Effector memory CD8-positive, alpha-beta T cell (primary cell): Measurements from ENCODE around the gene LAMB3.

Experiments
- ATAC-seq: fragments of 150-1000 bp; cut with Tn5 transposase; replicated peaks from 2 replicates; pipeline ENCODE4 v1.10.0; 2021; ENCODE audit warnings: mild to moderate bottlenecking, moderate library complexity
- DNase-seq, 3 experiments: peaks; one replicate each; pipeline ENCODE4 v3.0.0; 2021
- H3K27ac Mint-ChIP-seq, 2 donors: one replicate each; pipeline ENCODE4 v1.8.0; 2022; ENCODE audit warnings: mild to moderate bottlenecking in 2 of 2, mixed read lengths in 2 of 2, moderate library complexity in 2 of 2
- H3K27me3 Mint-ChIP-seq, 2 donors: one replicate each; pipeline ENCODE4 v1.8.0; 2022; ENCODE audit warnings: mixed read lengths in 2 of 2
- H3K36me3 Mint-ChIP-seq: one replicate; pipeline ENCODE4 v1.8.0; 2022; ENCODE audit warnings: mild to moderate bottlenecking, moderate library complexity, mixed read lengths; ENCODE audit not compliant: insufficient read depth
- H3K4me1 Mint-ChIP-seq, 2 donors: one replicate each; pipeline ENCODE4 v1.8.0; 2022; ENCODE audit warnings: low read depth in 2 of 2, mixed read lengths in 2 of 2
- H3K4me3 Mint-ChIP-seq, 2 donors: one replicate each; pipeline ENCODE4 v1.8.0; 2022; ENCODE audit warnings: mild to moderate bottlenecking in 2 of 2, mixed read lengths in 2 of 2, moderate library complexity in 2 of 2
- H3K9me3 Mint-ChIP-seq, 2 donors: one replicate each; pipeline ENCODE4 v1.8.0; 2022; ENCODE audit warnings: mixed read lengths in 2 of 2

Gene LAMB3

GRCh38 chr1:209622841-209623829 lies 29.1 kb downstream of the LAMB3 start:
- Mint-ChIP-seq H3K36me3 (no peaks in the 10 kb centered on the region), H3K27ac (no peak overlapping the region), H3K4me1 (peaks cover 3 to 14% of the 10 kb centered on the region in 2 donors), H3K4me3 (no peak overlapping the region), H3K27me3 (peaks cover 0 to 6% of the 10 kb centered on the region in 2 donors), H3K9me3 (no peaks in the 10 kb centered on the region)
- ATAC-seq: no peak
- DNase-seq: no peak

- no peak overlapping the region for H3K4me3 Mint-ChIP-seq
- ATAC-seq: no peak
- peaks cover 0 to 11% of the 10 kb centered on the region in 2 donors for H3K4me1 Mint-ChIP-seq
- H3K27ac Mint-ChIP-seq: no peak overlapping the region
- no peaks in the 10 kb centered on the region for H3K9me3 Mint-ChIP-seq
- H3K36me3 Mint-ChIP-seq: no peaks in the 10 kb centered on the region
- DNase-seq: no peak
- peaks cover 0 to 6% of the 10 kb centered on the region in 2 donors for H3K27me3 Mint-ChIP-seq
Observed at GRCh38 chr1:209621741-209622655, 30.2 kb downstream of the LAMB3 start.

DNA sequence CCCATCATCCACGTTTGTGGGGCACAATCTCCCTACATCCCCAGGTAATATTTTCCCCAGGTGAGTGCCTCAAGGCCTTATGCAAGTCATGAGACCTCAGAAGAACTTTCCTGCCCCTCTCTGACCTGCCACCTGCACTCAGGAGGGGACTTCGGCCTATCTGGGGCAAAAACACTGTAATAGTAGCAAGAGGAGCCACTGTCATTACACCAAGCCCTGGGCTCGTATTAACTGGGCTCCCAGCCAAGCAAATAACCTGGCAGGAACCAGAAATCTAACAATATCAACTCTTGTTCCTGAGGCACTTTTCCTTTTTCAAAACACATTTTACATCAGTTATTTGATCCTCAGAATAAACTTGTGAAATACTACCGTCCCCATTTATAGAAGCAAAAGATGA lies 30.9 kb downstream of the LAMB3 start:
- DNase-seq: no peak
- Mint-ChIP-seq H3K9me3 (no peaks in the 10 kb centered on the region), H3K4me1 (peaks cover 0 to 10% of the 10 kb centered on the region in 2 donors), H3K4me3 (no peak overlapping the region), H3K36me3 (no peaks in the 10 kb centered on the region), H3K27ac (no peak overlapping the region), H3K27me3 (peaks cover 0 to 6% of the 10 kb centered on the region in 2 donors)
- ATAC-seq: no peak

- ATAC-seq: no peak
- Mint-ChIP-seq H3K27me3 (peaks cover 0 to 12% of the 10 kb centered on the region in 2 donors), H3K36me3 (no peaks in the 10 kb centered on the region), H3K4me1 (peaks cover 0 to 10% of the 10 kb centered on the region in 2 donors), H3K4me3 (no peak overlapping the region), H3K9me3 (no peaks in the 10 kb centered on the region), H3K27ac (no peak overlapping the region)
- no peak for DNase-seq
Observed at GRCh38 chr1:209620487-209620884, 31.7 kb downstream of the LAMB3 start.

DNA sequence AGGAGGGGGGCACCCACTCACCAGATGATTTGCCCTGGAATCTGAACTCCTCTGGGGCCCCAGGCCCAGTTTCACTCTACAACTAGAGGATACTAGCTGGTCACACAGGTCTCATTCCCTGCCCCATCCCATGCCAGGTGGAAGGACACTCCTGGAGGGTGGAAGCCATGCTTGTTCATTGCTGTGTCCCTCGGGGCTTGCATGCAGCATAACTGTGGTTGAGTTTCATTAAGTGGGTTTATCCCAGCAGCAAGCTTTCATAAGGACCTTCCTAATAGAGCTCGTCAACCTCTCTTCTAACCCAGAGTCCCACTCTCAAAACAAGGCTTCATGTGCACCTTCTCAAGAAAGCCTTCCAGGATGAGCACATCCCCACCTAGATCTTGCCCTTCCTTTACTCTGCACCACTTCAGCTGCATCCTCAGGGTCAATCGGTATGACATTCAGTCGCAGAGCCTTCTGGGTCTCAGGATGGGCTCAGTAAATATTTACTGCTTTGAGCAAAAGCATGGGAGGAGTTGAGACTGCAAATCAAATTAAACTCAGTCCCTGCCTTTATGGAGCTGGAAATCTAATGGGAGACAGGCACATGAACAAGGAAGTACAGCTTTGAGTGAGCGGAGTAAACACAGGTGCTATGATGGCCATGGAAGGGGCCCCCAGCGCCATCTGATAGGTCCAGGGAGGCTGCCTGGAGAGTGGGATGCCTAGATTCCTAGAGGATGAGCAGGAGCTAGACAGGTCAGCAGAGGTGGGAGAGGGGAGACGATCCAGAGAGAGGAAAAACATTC lies 32.3 kb downstream of the LAMB3 start:
- peaks cover 0 to 10% of the 10 kb centered on the region in 2 donors for H3K4me1 Mint-ChIP-seq
- H3K9me3 Mint-ChIP-seq: no peaks in the 10 kb centered on the region
- no peaks in the 10 kb centered on the region for H3K36me3 Mint-ChIP-seq
- no peak overlapping the region for H3K27ac Mint-ChIP-seq
- ATAC-seq: no peak
- no peak for DNase-seq
- H3K4me3 Mint-ChIP-seq: no peak overlapping the region
- peaks cover 0 to 12% of the 10 kb centered on the region in 2 donors for H3K27me3 Mint-ChIP-seq

DNA sequence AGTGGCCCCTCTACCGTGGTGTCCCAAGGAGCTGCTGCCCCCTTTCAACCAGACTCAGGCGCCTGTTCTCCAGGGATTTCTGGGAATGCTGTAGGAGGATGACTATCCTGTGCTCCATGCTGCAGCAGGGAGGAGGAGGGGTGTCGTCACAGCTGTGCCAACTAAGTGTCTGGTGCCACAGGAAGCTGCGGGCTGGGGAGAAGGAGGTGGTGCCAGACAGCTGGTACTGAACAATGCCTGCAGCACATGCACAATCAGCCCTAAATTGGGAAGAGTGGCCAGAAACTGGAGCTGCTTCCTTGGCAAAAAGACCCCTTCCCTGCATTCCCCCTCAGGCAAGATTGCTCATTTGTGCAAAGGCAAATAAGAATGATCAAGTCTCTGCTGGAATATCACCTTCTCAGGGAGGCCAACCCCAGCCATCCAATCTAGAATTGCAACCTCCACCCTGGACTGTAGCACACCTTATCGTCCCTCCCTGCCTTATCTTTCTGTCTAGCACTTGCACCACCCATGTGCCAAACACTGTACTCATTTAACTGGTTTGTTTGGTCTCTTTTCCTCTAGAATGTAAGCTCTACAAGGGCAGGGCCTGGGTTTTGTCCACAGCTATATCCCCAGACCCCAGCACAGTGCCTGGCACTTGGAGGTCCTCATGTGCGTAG lies 33.3 kb downstream of the LAMB3 start:
- DNase-seq (no peak), ATAC-seq (peak; percentile 51)
- Mint-ChIP-seq H3K27me3 (peaks cover 0 to 5% of the 10 kb centered on the region in 2 donors), H3K4me3 (no peak overlapping the region), H3K27ac (no peak overlapping the region), H3K9me3 (no peaks in the 10 kb centered on the region), H3K4me1 (peaks cover 0 to 10% of the 10 kb centered on the region in 2 donors), H3K36me3 (no peaks in the 10 kb centered on the region)

- ATAC-seq (no peak), DNase-seq (no peak)
- H3K9me3 Mint-ChIP-seq: no peaks in the 10 kb centered on the region
- peaks cover 0 to 5% of the 10 kb centered on the region in 2 donors for H3K27me3 Mint-ChIP-seq
- no peaks in the 10 kb centered on the region for H3K36me3 Mint-ChIP-seq
- H3K4me3 Mint-ChIP-seq: no peak overlapping the region
- no peak overlapping the region for H3K27ac Mint-ChIP-seq
- peaks cover 0 to 10% of the 10 kb centered on the region in 2 donors for H3K4me1 Mint-ChIP-seq
Observed at GRCh38 chr1:209618291-209618690, 33.9 kb downstream of the LAMB3 start.

DNA sequence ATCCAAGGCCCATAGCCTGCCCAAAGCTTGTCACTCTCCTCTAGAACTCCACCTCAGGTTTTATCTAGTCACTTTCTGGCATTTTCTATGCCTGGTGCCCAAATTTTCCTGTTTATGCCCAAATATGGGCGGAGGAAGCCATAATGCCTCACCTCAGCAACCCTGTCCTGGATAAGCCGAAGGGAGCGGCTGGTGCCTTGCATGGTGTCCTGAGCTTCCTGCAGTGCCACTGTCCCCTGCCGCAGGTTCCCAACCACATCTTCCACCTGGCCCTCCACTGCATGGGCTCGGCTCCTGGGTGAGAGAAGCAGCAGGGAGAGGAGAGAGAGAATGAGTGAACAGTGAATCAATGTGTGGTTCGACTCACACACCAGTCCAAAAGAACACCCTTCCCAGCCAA lies 34.5 kb downstream of the LAMB3 start:
- no peaks in the 10 kb centered on the region for H3K36me3 Mint-ChIP-seq
- peaks cover 0 to 5% of the 10 kb centered on the region in 2 donors for H3K27me3 Mint-ChIP-seq
- DNase-seq (no peak), ATAC-seq (no peak)
- H3K9me3 Mint-ChIP-seq: no peaks in the 10 kb centered on the region
- H3K4me3 Mint-ChIP-seq: no peak overlapping the region
- peaks cover 0 to 10% of the 10 kb centered on the region in 2 donors for H3K4me1 Mint-ChIP-seq
- no peak overlapping the region for H3K27ac Mint-ChIP-seq

GRCh38 chr1:209617047-209617673 lies 35.1 kb downstream of the LAMB3 start:
- H3K4me1 Mint-ChIP-seq: peaks cover 0 to 10% of the 10 kb centered on the region in 2 donors
- no peak overlapping the region for H3K4me3 Mint-ChIP-seq
- H3K27ac Mint-ChIP-seq: no peak overlapping the region
- ATAC-seq: no peak
- no peaks in the 10 kb centered on the region for H3K36me3 Mint-ChIP-seq
- no peak for DNase-seq
- H3K27me3 Mint-ChIP-seq: peaks cover 0 to 5% of the 10 kb centered on the region in 2 donors
- no peaks in the 10 kb centered on the region for H3K9me3 Mint-ChIP-seq

GRCh38 chr1:209616366-209617046 lies 35.7 kb downstream of the LAMB3 start:
- Mint-ChIP-seq H3K27ac (no peak overlapping the region), H3K4me1 (peaks cover 0 to 10% of the 10 kb centered on the region in 2 donors), H3K4me3 (no peak overlapping the region), H3K9me3 (no peaks in the 10 kb centered on the region), H3K27me3 (peaks cover 0 to 5% of the 10 kb centered on the region in 2 donors), H3K36me3 (no peaks in the 10 kb centered on the region)
- ATAC-seq (no peak), DNase-seq (no peak)

GRCh38 chr1:209614906-209615305 lies 37.3 kb downstream of the LAMB3 start:
- DNase-seq (no peak), ATAC-seq (no peak)
- H3K27ac Mint-ChIP-seq: no peak overlapping the region
- no peak overlapping the region for H3K4me3 Mint-ChIP-seq
- no peaks in the 10 kb centered on the region for H3K36me3 Mint-ChIP-seq
- H3K27me3 Mint-ChIP-seq: peaks cover 0 to 5% of the 10 kb centered on the region in 2 donors
- H3K4me1 Mint-ChIP-seq: peaks cover 0 to 10% of the 10 kb centered on the region in 2 donors
- no peaks in the 10 kb centered on the region for H3K9me3 Mint-ChIP-seq

DNA sequence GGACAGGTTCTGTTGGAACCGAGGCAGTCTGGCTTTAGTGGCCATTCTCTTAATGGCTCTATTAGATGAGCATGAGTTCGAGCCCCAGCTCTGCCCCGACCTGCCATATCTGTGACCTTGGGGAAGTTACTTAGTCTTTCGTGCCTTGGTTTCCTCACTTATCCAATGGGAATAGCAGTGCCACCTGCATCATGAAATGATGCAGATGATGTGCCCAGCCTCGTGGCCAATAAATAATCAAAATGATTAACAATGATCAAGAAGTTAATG lies 38.1 kb downstream of the LAMB3 start:
- no peaks in the 10 kb centered on the region for H3K9me3 Mint-ChIP-seq
- H3K36me3 Mint-ChIP-seq: no peaks in the 10 kb centered on the region
- H3K27me3 Mint-ChIP-seq: peaks cover 0 to 5% of the 10 kb centered on the region in 2 donors
- ATAC-seq: no peak
- H3K4me1 Mint-ChIP-seq: peaks cover 0 to 7% of the 10 kb centered on the region in 2 donors
- DNase-seq: no peak
- H3K4me3 Mint-ChIP-seq: no peak overlapping the region
- no peak overlapping the region for H3K27ac Mint-ChIP-seq
